CD14-positive monocyte (primary cell): ENCODE results near the gene PHLPP1. TPM values are rescaled to one million over a fixed set of nuclear protein-coding genes. Genes with fewer than 3 reads are reported as not detected.

ENCODE experiments used
- DNase-seq, 3 donors: peaks; one replicate each; pipeline ENCODE4 v3.0.0-alpha.2; 2011 to 2022
- H2AFZ ChIP-seq: 2 replicates; pipeline ENCODE4 v1.6.0; 2012; ENCODE audit warnings: mild to moderate bottlenecking, low read depth, low read length, inconsistent platforms; ENCODE audit not compliant: insufficient read depth, poor library complexity, severe bottlenecking
- H3K27ac ChIP-seq, 2 donors: 1 replicate in 1 of 2; 2 replicates in 1 of 2; pipeline ENCODE4 v1.5.1; 2012 to 2013; ENCODE audit warnings: low read length in 2 of 2, control low read depth in 1 of 2, inconsistent platforms in 1 of 2, low read depth in 1 of 2, mild to moderate bottlenecking in 1 of 2
- H3K27me3 ChIP-seq, 2 donors: one replicate each; pipeline versions ENCODE4 v1.6.0 to v1.6.1; 2011 to 2013; ENCODE audit warnings: low read length in 2 of 2; ENCODE audit not compliant: control insufficient read depth in 2 of 2, insufficient read depth in 2 of 2
- H3K36me3 ChIP-seq, 2 donors: replicated peaks in 1 of 2; 1 replicate in 1 of 2; 2 replicates in 1 of 2; pipeline versions ENCODE4 v1.5.1 to v1.6.1; 2012 to 2013; ENCODE audit warnings: low read length in 2 of 2, control low read depth in 1 of 2, inconsistent platforms in 1 of 2, mild to moderate bottlenecking in 1 of 2; ENCODE audit not compliant: insufficient read depth in 2 of 2, control insufficient read depth in 1 of 2
- H3K4me1 ChIP-seq, 2 donors: 1 replicate in 1 of 2; 2 replicates in 1 of 2; pipeline versions ENCODE4 v1.5.1 to v1.6.1; 2012 to 2013; ENCODE audit warnings: low read length in 2 of 2, control low read depth in 1 of 2, inconsistent platforms in 1 of 2, mild to moderate bottlenecking in 1 of 2, moderate library complexity in 1 of 2; ENCODE audit not compliant: insufficient read depth in 2 of 2, control insufficient read depth in 1 of 2
- H3K4me2 ChIP-seq: replicated peaks from 2 replicates; pipeline ENCODE3; 2012; ENCODE audit warnings: low read length, moderate library complexity, mild to moderate bottlenecking; ENCODE audit not compliant: poor library complexity, severe bottlenecking; ENCODE audit errors: extremely low read depth
- H3K4me3 ChIP-seq, 3 experiments: fragments of 200-600 bp in 1 of 3; sonication (generic) in 1 of 3; replicated peaks in 1 of 3; 1 replicate in 2 of 3; 2 replicates in 1 of 3; pipeline ENCODE4 v1.5.1; 2011 to 2013; ENCODE audit warnings: low read length in 3 of 3, mild to moderate bottlenecking in 3 of 3, control low read depth in 2 of 3, low read depth in 2 of 3, inconsistent platforms in 1 of 3, moderate library complexity in 1 of 3
- H3K79me2 ChIP-seq: 2 replicates; pipeline ENCODE4 v1.6.0; 2012; ENCODE audit warnings: mild to moderate bottlenecking, control low read depth, inconsistent platforms, low read length, moderate library complexity; ENCODE audit not compliant: insufficient read depth
- H3K9ac ChIP-seq: 2 replicates; pipeline ENCODE4 v1.6.0; 2017; ENCODE audit warnings: low read length, mild to moderate bottlenecking; ENCODE audit not compliant: insufficient read depth, poor library complexity, severe bottlenecking
- H3K9me3 ChIP-seq, 2 donors: replicated peaks in 1 of 2; 1 replicate in 1 of 2; 2 replicates in 1 of 2; pipeline versions ENCODE4 v1.5.1 to v1.6.1; 2012 to 2013; ENCODE audit warnings: low read length in 2 of 2, control low read depth in 1 of 2; ENCODE audit not compliant: control insufficient read depth in 1 of 2, insufficient read depth in 1 of 2
- H4K20me1 ChIP-seq: 2 replicates; pipeline ENCODE4 v1.6.0; 2012; ENCODE audit warnings: mild to moderate bottlenecking, low read length, control low read depth, moderate library complexity; ENCODE audit not compliant: insufficient read depth
- H3K27ac Mint-ChIP-seq, 7 donors: one replicate each; pipeline ENCODE4 v1.8.0; 2020; ENCODE audit warnings: mild to moderate bottlenecking in 7 of 7, mixed read lengths in 7 of 7, moderate library complexity in 6 of 7, inconsistent platforms in 2 of 7
- H3K27me3 Mint-ChIP-seq, 3 donors: one replicate each; pipeline ENCODE4 v1.8.0; 2021 to 2022; ENCODE audit warnings: low read depth in 3 of 3, mild to moderate bottlenecking in 3 of 3, mixed read lengths in 3 of 3, moderate library complexity in 3 of 3, inconsistent platforms in 1 of 3
- H3K36me3 Mint-ChIP-seq, 2 donors: one replicate each; pipeline ENCODE4 v1.8.0; 2020; ENCODE audit warnings: mixed read lengths in 2 of 2, inconsistent platforms in 1 of 2, mild to moderate bottlenecking in 1 of 2
- H3K4me1 Mint-ChIP-seq: one replicate; pipeline ENCODE4 v1.8.0; 2020; ENCODE audit warnings: mild to moderate bottlenecking, mixed read lengths
- H3K4me3 Mint-ChIP-seq, 2 donors: one replicate each; pipeline ENCODE4 v1.8.0; 2020; ENCODE audit warnings: mild to moderate bottlenecking in 2 of 2, mixed read lengths in 2 of 2, moderate library complexity in 1 of 2
- H3K9me3 Mint-ChIP-seq, 7 donors: one replicate each; pipeline ENCODE4 v1.8.0; 2020 to 2022; ENCODE audit warnings: mixed read lengths in 7 of 7, mild to moderate bottlenecking in 6 of 7, moderate library complexity in 6 of 7, inconsistent platforms in 2 of 7
- WGBS: methylation state at CpG from one replicate; pipeline ENCODE4 v1.1.5; 2013; ENCODE audit warnings: missing lambda C conversion rate; ENCODE audit not compliant: insufficient coverage; 5-methylcytosine and 5-hydroxymethylcytosine counted together
- intact Hi-C, 2 donors: fragments of 100-400 bp; cut with micrococcal nuclease; formaldehyde crosslinking; loops; one replicate each; pipeline versions ENCODE4 v1.15.0 to v1.15.1; 2023
- polyA plus RNA-seq, 3 donors: library from polyadenylated mRNA; depleted of rRNA in 1 of 3; unstranded in 2 of 3; stranded (reverse) in 1 of 3; fragments of 300-500 nt in 2 of 3; fragments of >200 nt in 1 of 3; fragmentation: Illumina TruSeq in 2 of 3; gene quantifications; 1 replicate in 2 of 3; 2 replicates in 1 of 3; pipeline ENCODE4 v1.2.3, GENCODE V29; 2012 to 2021
- TF ChIP-seq, protein P1 (sequence below): fragments of 200-600 bp; IDR thresholded peaks from one replicate; pipeline ENCODE4 v1.8.0; 2022; ENCODE audit warnings: antibody characterized with exemption, mild to moderate bottlenecking

PHLPP1 gene
- polyA plus RNA-seq, 3 donors: 0.04 to 2.0 (median 0.55) TPM

DNA sequence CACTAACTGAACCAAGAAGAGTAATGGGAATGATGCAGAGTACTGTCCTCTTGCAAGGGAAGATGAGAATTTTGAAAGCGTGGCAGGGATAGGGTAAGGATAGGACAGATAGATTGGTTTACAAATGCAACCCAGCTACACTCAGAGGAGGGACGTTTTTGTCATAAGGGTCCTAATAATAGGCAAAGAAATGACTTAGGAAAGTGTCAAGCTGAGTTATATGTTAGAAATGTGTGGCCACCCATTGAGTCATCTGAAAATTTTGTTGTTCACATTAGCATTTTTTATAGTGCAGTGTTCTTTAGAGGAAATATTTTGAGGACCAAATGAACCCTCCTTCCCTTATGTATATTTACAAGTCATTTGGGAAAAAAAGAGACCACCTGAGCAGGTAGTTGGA is 137.5 kb downstream of the PHLPP1 start:
- H3K4me1 Mint-ChIP-seq: no peaks in the 10 kb centered on the region
- TF ChIP-seq, protein P1, sequence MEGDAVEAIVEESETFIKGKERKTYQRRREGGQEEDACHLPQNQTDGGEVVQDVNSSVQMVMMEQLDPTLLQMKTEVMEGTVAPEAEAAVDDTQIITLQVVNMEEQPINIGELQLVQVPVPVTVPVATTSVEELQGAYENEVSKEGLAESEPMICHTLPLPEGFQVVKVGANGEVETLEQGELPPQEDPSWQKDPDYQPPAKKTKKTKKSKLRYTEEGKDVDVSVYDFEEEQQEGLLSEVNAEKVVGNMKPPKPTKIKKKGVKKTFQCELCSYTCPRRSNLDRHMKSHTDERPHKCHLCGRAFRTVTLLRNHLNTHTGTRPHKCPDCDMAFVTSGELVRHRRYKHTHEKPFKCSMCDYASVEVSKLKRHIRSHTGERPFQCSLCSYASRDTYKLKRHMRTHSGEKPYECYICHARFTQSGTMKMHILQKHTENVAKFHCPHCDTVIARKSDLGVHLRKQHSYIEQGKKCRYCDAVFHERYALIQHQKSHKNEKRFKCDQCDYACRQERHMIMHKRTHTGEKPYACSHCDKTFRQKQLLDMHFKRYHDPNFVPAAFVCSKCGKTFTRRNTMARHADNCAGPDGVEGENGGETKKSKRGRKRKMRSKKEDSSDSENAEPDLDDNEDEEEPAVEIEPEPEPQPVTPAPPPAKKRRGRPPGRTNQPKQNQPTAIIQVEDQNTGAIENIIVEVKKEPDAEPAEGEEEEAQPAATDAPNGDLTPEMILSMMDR: no peak
- no peak overlapping the region for H3K27ac Mint-ChIP-seq

DNA sequence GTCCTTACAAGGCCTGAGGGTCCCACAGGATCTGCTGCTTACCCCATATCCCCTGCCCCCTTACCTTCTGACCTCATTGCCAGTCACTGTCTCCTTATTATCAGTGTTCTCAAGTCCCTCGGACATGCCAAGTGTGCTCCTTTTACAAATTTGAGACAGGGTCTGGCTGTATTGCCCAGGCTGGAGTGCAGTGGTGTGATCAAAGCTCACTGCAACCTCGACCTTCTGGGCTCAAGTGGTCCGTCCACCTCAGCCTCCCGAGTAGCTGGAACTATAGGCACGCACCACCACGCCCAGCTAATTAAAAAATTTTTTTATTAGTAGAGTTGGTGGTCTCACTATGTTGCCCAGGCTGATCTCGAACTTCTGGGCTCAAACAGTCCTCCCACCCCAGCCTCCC is 141.0 kb downstream of the PHLPP1 start:
- Histone ChIP-seq H2AFZ (no peak overlapping the region), H3K4me1 (no peaks in the 10 kb centered on the region), H3K9ac (no peak overlapping the region), H4K20me1 (no peaks in the 10 kb centered on the region), H3K27me3 (no peaks in the 10 kb centered on the region), H3K4me2 (no peak overlapping the region), H3K4me3 (no peak overlapping the region), H3K36me3 (no peaks in the 10 kb centered on the region), H3K27ac (no peak overlapping the region), H3K9me3 (no peaks in the 10 kb centered on the region), H3K79me2 (no peaks in the 10 kb centered on the region)
- DNase-seq: no peak
- Mint-ChIP-seq H3K36me3 (peaks cover 0 to 3% of the 10 kb centered on the region in 2 donors), H3K4me1 (no peaks in the 10 kb centered on the region), H3K27me3 (peaks cover 0 to 2% (median 2%) of the 10 kb centered on the region in 3 donors), H3K9me3 (no peaks in the 10 kb centered on the region), H3K4me3 (no peak overlapping the region), H3K27ac (no peak overlapping the region)
- TF ChIP-seq, protein P1: no peak
- WGBS: 100% methylated on average over 1 of the region's 7 CpGs
- intact Hi-C loops: no loop called here

More for the DNA sequence above, 137.5 kb downstream of the PHLPP1 start:
- no peak overlapping the region for H3K4me3 ChIP-seq
- no peak overlapping the region for H3K4me2 ChIP-seq
- WGBS: 75% methylated on average over 2 of the region's 2 CpGs
- H3K4me1 ChIP-seq: no peaks in the 10 kb centered on the region
- H3K9me3 Mint-ChIP-seq: no peaks in the 10 kb centered on the region
- intact Hi-C loops: no loop called here
- no peaks in the 10 kb centered on the region for H3K79me2 ChIP-seq
- no peaks in the 10 kb centered on the region for H3K27me3 ChIP-seq
- H3K36me3 Mint-ChIP-seq: peaks cover 0 to 3% of the 10 kb centered on the region in 2 donors
- no peak overlapping the region for H2AFZ ChIP-seq
- peaks cover 0 to 2% (median 2%) of the 10 kb centered on the region in 3 donors for H3K27me3 Mint-ChIP-seq
- H3K9me3 ChIP-seq: no peaks in the 10 kb centered on the region
- no peak overlapping the region for H3K27ac ChIP-seq
- H4K20me1 ChIP-seq: no peaks in the 10 kb centered on the region
- DNase-seq: no peak
- H3K36me3 ChIP-seq: no peaks in the 10 kb centered on the region
- H3K4me3 Mint-ChIP-seq: no peak overlapping the region
- no peak overlapping the region for H3K9ac ChIP-seq
